ENCODE data around the gene CDKN1B. TPM values are rescaled to one million over a fixed set of nuclear protein-coding genes. Genes with fewer than 3 reads are reported as not detected.

Gene CDKN1B
- total and polyA plus RNA-seq, 2 of the 13 experiments (the other 11 are each of a cell fraction or from before 2014, with no cell fraction given): 20.1 to 37.2 TPM

DNA sequence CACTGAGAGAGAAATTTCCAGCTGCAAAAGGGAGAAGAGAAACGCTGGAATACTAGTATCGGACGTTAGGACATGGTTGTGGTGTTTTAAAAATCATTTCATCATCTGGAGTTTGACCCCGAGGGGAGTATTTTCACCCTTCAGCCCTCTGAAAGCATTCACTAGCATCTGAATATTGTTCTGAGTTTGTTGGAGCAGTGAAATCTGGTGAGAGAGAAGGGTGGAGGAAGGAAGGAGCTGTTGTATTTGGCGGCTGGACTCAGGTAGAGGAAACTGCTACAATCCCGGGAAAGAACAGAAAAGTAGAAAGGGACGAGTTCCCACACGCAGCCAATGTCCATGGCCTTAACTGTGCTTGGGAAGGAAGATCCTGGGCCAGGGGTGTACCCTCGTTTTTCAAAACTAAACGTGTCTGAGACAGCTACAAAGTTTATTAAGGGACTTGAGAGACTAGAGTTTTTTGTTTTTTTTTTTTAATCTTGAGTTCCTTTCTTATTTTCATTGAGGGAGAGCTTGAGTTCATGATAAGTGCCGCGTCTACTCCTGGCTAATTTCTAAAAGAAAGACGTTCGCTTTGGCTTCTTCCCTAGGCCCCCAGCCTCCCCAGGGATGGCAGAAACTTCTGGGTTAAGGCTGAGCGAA lies 896 bp upstream of the CDKN1B start (continued):
- TF ChIP-seq, protein P1, sequence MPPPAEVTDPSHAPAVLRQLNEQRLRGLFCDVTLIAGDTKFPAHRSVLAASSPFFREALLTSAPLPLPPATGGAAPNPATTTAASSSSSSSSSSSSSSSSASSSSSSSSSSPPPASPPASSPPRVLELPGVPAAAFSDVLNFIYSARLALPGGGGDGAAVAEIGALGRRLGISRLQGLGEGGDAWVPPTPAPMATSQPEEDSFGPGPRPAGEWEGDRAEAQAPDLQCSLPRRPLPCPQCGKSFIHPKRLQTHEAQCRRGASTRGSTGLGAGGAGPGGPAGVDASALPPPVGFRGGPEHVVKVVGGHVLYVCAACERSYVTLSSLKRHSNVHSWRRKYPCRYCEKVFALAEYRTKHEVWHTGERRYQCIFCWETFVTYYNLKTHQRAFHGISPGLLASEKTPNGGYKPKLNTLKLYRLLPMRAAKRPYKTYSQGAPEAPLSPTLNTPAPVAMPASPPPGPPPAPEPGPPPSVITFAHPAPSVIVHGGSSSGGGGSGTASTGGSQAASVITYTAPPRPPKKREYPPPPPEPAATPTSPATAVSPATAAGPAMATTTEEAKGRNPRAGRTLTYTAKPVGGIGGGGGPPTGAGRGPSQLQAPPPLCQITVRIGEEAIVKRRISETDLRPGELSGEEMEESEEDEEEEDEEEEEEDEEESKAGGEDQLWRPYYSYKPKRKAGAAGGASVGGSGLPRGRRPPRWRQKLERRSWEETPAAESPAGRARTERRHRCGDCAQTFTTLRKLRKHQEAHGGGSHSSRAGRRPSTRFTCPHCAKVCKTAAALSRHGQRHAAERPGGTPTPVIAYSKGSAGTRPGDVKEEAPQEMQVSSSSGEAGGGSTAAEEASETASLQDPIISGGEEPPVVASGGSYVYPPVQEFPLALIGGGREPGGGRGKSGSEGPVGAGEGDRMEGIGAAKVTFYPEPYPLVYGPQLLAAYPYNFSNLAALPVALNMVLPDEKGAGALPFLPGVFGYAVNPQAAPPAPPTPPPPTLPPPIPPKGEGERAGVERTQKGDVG (CRISPR knock-in tag; IDR thresholded peaks at IDR 0.05; ENCODE audit: borderline replicate concordance): no peak
- TF ChIP-seq POLR2AphosphoS5 (IDR thresholded peaks at IDR 0.05; ENCODE audit: low read depth, low read length) (peak; percentile 65), SP140L (CRISPR knock-in tag; IDR thresholded peaks at IDR 0.05; ENCODE audit: borderline replicate concordance) (no peak), ZNF383 (CRISPR knock-in tag; IDR thresholded peaks at IDR 0.05; ENCODE audit: borderline replicate concordance) (no peak), TOE1 (CRISPR knock-in tag; IDR thresholded peaks at IDR 0.05) (0 out of 2 replicates have a peak, but pooled peaks have one; percentile 15), ZNF34 (CRISPR knock-in tag; IDR thresholded peaks at IDR 0.05; ENCODE audit: borderline replicate concordance) (no peak), EZH2 (conservative IDR thresholded peaks at IDR 0.05; ENCODE audit: low read depth, low read length) (no peak), RBM22 (optimal IDR thresholded peaks at IDR 0.05; ENCODE audit: low read length) (peak; percentile 59), NR3C1 (CRISPR knock-in tag; IDR thresholded peaks at IDR 0.05) (no peak), KLF12 (CRISPR knock-in tag; IDR thresholded peaks at IDR 0.05; ENCODE audit: borderline replicate concordance) (0 out of 2 replicates have a peak, but pooled peaks have one; percentile 62), MED1 (CRISPR knock-in tag; IDR thresholded peaks at IDR 0.05) (peak; percentile 28; the same call in 1 of the 2 replicates), YEATS4 (CRISPR knock-in tag; IDR thresholded peaks at IDR 0.05; ENCODE audit: borderline replicate concordance) (peak; percentile 57; the same call in 1 of the 2 replicates), KAT8 (CRISPR knock-in tag; IDR thresholded peaks at IDR 0.05) (0 out of 2 replicates have a peak, but pooled peaks have one; percentile 14), ZNF792 (CRISPR knock-in tag; IDR thresholded peaks at IDR 0.05) (0 out of 2 replicates have a peak, but pooled peaks have one; percentile 31)
- TF ChIP-seq, protein P2, sequence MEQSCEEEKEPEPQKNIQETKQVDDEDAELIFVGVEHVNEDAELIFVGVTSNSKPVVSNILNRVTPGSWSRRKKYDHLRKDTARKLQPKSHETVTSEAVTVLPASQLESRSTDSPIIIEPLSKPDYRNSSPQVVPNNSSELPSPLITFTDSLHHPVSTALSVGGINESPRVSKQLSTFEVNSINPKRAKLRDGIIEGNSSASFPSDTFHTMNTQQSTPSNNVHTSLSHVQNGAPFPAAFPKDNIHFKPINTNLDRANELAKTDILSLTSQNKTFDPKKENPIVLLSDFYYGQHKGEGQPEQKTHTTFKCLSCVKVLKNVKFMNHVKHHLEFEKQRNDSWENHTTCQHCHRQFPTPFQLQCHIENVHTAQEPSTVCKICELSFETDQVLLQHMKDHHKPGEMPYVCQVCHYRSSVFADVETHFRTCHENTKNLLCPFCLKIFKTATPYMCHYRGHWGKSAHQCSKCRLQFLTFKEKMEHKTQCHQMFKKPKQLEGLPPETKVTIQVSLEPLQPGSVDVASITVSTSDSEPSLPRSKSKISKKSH (CRISPR knock-in tag; IDR thresholded peaks at IDR 0.05; ENCODE audit: borderline replicate concordance): no peak
- TF ChIP-seq, protein P3, sequence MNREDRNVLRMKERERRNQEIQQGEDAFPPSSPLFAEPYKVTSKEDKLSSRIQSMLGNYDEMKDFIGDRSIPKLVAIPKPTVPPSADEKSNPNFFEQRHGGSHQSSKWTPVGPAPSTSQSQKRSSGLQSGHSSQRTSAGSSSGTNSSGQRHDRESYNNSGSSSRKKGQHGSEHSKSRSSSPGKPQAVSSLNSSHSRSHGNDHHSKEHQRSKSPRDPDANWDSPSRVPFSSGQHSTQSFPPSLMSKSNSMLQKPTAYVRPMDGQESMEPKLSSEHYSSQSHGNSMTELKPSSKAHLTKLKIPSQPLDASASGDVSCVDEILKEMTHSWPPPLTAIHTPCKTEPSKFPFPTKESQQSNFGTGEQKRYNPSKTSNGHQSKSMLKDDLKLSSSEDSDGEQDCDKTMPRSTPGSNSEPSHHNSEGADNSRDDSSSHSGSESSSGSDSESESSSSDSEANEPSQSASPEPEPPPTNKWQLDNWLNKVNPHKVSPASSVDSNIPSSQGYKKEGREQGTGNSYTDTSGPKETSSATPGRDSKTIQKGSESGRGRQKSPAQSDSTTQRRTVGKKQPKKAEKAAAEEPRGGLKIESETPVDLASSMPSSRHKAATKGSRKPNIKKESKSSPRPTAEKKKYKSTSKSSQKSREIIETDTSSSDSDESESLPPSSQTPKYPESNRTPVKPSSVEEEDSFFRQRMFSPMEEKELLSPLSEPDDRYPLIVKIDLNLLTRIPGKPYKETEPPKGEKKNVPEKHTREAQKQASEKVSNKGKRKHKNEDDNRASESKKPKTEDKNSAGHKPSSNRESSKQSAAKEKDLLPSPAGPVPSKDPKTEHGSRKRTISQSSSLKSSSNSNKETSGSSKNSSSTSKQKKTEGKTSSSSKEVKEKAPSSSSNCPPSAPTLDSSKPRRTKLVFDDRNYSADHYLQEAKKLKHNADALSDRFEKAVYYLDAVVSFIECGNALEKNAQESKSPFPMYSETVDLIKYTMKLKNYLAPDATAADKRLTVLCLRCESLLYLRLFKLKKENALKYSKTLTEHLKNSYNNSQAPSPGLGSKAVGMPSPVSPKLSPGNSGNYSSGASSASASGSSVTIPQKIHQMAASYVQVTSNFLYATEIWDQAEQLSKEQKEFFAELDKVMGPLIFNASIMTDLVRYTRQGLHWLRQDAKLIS (CRISPR knock-in tag; IDR thresholded peaks at IDR 0.05): 0 out of 2 replicates have a peak, but pooled peaks have one; percentile 30
- TF ChIP-seq, protein P4, sequence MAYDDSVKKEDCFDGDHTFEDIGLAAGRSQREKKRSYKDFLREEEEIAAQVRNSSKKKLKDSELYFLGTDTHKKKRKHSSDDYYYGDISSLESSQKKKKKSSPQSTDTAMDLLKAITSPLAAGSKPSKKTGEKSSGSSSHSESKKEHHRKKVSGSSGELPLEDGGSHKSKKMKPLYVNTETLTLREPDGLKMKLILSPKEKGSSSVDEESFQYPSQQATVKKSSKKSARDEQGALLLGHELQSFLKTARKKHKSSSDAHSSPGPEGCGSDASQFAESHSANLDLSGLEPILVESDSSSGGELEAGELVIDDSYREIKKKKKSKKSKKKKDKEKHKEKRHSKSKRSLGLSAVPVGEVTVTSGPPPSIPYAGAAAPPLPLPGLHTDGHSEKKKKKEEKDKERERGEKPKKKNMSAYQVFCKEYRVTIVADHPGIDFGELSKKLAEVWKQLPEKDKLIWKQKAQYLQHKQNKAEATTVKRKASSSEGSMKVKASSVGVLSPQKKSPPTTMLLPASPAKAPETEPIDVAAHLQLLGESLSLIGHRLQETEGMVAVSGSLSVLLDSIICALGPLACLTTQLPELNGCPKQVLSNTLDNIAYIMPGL (CRISPR knock-in tag; IDR thresholded peaks at IDR 0.05; ENCODE audit: borderline replicate concordance in 1 of 2, low read depth in 1 of 2): 0 out of 4 replicates have a peak, but pooled peaks of 1 of the 2 experiments have one; percentile 11
- TF ChIP-seq, protein P5, sequence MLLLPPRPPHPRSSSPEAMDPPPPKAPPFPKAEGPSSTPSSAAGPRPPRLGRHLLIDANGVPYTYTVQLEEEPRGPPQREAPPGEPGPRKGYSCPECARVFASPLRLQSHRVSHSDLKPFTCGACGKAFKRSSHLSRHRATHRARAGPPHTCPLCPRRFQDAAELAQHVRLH (CRISPR knock-in tag; IDR thresholded peaks at IDR 0.05; ENCODE audit: borderline replicate concordance, low read depth): peak; percentile 14; the same call in 1 of the 2 replicates
